HPDE6-E6E7 (cell line): ENCODE results near the gene C1orf21.
A peak's percentile ranks its signal among the peaks of the same experiment; 100 is the strongest.
"Not testable (repeated sequence)": the region's sequence is repeated elsewhere in the genome, so short reads cannot be mapped to it uniquely, and the experiment has no call there.

Experiments
- DNase-seq: peaks from one replicate; pipeline ENCODE4 v3.0.0; 2011; ENCODE audit warnings: missing footprints; ENCODE audit errors: extremely low spot score

Gene C1orf21, protein sequence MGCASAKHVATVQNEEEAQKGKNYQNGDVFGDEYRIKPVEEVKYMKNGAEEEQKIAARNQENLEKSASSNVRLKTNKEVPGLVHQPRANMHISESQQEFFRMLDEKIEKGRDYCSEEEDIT

DNA sequence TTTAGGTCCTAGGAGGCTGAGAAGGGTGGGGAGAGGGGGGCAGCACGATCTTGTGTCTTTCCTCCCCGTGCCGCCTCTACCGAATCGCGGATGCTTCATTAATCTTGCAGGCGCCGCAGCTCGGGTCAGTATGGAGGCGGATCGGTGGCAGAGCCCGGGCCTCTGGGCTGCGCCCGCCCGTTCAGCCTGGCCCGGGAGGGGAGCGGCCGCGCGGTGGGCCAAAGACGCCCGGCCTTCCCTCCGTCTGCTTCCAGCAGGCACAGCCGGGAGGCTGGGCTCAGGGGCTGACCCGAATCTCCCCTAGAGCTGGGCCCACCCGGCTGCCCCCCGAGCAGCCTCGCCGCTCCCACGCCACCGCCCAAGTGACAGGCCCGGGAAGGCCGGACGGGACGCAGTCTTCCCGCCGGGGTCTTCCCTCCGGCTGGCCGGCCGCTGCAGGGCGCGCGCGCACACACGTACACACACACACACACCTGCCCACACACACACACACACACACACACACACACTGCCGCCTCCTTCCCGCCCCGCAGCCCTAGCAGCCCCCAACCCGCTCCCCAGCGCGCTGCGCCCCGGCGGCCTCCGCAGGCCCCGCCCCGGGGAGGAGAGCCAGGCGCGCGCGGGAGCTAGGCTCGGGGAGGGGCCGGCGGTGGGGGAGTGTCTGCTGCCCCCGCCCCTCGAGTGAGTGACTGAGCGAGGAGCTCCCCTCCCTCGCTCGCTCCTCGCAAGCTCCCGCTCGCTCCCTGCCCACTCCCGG is at the start of gene C1orf21:
TSS of gene C1orf21 (plus strand) at position 718 of the 757 bp plus-strand sequence. CDS start 90,481 bp downstream, outside the sequence.
- DNase-seq, result peak; percentile 76

DNA sequence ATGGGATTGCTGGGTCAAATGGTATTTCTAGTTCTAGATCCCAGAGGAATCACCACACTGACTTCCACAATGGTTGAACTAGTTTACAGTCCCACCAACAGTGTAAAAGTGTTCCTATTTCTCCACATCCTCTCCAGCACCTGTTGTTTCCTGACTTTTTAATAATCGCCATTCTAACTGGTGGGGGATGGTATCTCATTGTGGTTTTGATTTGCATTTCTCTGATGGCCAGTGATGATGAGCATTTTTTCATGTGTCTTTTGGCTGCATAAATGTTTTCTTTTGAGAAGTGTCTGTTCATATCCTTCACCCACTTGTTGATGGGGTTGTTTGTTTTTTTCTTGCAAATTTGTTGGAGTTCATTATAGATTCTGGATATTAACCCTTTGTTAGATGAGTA is 49.0 kb upstream of the C1orf21 start:
- not testable (repeated sequence) for DNase-seq

DNA sequence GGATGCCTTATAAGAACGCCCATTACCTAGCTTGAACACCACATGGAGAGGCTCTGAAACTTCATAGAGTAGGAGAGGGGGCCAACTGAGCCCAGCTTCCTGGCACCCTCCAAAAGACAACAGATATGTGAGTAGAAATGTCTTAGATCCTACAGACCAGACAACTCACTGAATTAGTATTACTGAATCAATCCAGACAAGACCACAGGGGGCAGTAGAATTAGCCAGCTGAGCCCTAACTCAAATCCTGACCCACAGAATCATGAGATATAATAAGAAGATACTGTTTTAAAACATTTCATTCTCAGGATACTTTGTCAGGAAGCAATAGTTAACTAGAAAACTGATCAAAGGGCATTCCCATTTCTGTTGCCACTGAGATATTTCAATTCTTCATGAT is 45.8 kb upstream of the C1orf21 start:
- DNase-seq, result no peak

DNA sequence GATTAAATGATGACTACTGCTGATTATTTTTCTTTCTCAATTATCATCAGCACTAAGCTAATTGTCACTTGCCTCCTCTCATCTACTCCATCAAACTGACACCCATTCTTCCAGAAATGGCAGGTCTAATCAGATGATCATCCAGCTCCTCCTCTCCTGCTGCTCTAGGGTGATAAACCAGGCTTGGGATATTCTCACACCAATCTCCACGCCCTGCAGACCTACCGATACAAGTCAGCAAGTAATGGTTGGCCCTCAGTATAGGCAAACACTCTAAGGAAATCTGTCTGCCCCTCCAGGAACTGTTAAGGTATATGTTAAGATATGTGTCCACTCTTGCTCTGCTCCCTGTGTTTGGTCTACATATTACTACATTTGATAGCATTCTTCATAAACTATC is 36.3 kb upstream of the C1orf21 start:
- DNase-seq, result no peak

DNA sequence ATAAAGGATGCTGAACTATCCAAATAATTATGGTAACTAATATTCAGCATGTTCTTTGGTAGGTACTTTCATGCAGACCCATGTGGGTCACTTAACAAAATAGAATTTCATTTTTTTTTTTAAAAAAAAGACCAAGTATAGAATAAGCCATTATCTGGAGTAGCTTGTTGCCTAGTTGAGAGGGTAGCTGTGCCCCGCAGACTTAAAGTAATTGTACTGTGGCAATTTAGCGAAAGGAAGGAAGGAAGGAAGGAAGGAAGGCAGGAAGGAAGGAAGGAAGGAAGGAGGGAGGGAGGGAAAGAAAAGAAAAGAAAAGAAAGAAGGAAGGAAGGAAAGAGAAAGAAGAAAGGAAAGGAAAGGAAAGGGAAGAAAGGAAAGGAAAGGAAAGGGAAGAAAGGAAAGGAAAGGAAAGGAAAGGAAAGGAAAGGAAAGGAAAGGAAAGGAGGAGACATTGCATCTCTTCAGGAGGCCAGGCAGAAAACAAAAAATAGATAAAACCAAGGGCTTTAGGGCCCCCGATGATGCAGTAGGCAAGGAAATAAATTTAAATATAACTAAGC is 35.3 kb upstream of the C1orf21 start:
- DNase-seq, result no peak

DNA sequence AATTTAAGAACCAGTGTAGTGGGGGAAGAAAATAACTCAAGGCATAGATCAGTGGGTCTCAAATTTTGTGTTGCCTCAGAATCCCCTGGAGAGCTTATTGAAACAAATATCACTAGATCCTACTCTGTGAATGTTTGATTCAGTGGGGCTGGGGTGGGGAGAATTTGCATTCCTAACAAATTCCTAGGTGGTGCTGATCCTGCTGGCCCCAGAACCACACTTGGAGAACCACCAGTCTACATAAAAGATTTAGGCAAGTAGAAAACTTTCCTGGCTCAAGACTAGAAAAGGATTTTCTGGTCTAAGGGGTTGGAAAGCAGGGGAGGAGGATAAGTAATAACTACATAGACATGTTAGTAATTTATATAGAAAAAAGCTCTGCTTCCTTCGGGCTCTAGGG is 34.1 kb upstream of the C1orf21 start:
- no peak for DNase-seq

DNA sequence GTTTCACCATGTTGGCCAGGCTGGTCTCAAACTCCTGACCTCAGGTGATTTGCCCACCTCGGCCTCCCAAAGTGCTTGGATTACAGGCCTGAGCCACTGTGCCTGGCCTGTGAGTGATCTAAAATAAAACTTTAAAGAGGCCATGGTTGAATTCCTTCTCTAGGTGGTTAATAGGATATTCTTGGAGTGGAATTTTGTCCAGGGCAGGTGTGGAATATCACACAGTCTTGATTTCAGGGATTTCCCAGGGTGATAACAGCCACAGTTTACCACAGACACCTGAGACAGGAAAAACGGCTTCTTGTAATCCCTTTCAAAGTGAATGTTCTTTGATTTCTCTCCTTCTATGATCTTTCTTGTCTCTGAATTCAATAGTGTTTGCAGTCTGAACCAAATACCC is 32.1 kb upstream of the C1orf21 start:
- no peak for DNase-seq

DNA sequence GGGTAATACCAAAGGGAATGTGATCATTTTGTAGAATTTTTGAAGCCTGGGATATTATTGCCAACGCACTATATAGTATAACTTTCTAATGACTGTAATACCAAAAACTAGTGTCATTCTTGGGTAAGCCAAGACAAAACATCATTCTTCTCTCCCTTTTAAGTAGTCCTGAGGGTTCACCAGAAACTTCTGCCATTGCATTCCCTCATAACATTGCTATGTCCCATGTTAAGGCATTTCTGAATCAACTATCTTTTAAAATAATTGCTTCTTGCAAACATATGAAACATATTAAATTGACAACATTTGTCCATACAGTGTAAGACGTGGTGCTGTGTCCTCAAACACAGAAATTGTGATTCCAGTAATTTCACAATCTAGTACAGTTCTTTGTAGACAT is 29.9 kb upstream of the C1orf21 start:
- no peak for DNase-seq

DNA sequence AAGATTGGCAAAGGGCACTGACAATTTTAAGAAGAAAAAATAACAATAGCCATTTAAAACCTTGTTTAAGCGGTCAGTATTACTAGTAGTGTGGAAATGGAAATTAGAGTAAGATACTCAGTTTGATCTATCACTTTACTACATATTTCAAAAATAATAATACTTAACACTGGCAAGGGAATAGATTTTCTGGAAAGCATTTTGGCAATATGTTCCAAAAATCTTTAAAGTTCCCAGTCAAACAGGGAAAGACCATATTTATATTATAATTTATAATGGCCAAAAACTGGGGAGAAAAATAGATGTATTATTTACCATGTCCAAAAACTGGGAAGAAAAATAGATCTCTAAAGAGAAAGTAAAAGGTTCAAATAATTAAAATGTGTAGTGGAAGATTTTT is 28.6 kb upstream of the C1orf21 start:
- DNase-seq, result no peak

DNA sequence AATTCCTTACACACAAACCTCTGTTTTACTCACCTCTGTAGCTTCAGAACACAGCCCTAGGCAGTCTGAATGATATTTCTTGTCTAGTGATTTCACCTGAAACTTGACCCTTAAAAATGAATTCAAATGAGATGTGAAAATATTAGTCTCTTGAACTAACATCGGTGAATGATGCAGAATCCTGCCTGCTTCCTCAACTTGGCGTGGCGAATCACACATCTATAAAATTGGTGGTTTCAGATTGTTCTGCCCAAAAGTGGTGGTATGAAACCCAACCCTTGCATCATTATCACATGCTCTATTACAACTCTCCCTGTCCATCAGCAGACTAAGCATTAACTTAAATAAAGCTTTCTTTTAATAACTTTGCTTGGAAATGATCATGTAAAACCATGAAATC is 26.9 kb upstream of the C1orf21 start:
- no peak for DNase-seq

DNA sequence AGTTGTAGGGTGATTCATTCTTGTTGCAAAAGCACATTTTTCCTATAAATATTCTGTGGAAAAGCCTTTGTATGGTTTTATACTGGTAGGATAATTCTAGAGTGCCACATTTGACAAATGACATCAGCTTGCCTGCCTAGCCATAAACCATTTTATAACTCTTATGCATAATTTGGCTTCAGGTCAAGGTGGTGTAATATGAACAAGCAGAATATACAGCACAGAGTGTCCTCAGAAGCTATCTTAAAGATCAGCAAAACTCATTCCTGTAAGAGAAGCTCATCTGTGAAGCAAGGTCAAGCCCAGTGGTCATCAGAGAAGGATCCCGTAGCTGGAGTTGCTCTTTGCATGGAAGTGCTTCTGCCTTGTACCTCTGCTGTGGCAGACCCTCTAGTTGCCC is 24.0 kb upstream of the C1orf21 start:
- no peak for DNase-seq

DNA sequence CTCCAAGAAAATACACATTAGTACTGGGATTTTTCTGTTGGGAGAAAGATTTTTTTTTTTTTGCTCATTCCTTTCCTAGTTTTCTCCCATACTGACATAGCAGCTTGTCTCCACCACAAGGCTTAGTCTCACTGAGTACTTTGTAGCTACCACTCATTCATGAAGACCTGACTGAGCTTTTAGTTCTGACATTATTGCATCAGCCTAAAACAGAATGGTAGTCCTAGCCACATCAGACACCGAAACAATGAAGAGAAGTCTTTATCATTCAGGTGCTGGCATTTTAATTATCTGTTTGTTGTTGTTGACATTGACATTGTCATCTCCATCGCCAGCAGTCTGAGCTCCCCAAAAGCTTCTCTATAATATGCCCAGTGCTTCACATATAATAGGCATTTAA is 21.1 kb upstream of the C1orf21 start:
- DNase-seq, result no peak

DNA sequence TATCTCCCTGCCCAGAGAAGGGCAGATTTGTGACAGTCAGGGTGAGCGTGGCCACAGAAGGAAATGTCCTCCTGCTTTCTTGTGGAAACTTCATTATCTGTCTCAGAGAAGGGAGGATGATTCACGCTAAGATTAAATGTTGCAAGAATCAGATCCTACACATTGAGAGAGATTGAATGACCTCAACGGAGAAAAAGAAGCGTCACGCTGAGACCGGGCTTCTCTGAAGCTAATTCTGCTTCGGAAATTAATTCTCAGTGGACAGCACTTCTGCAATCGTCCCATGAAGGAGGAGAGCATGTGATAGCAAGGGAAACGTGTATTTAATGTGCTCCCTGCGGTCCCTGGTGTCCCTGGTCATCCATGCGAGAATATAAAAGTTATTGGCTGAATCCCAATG is 19.8 kb upstream of the C1orf21 start:
- DNase-seq, result no peak

DNA sequence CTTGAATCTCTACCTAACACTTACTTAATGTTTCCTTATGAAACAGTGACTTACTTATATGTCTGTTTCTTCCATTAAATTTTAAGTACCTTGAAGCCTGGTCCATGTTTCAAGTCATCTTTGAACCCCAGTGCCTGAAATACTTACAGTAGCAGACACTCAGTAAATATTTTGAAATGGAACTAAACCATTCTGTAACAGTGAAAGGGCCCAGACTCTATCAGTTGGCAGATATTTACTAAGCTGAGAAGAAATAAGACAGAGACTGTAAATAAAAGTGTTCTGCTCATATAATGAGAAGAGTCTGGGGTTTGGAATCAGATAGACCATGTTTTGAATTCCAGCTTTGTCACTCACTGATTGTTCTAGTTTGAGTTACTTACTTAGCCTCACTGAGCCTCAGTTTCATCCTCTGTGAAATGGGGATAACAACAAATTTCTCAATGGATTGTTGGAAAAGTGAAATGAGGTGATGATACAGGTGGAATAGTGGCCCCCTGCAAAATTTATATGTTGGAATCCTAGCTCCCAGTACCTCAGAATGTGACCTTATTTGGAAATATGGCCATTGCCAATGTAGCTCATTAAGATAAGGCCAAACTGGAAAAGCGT is 19.3 kb upstream of the C1orf21 start:
- no peak for DNase-seq

DNA sequence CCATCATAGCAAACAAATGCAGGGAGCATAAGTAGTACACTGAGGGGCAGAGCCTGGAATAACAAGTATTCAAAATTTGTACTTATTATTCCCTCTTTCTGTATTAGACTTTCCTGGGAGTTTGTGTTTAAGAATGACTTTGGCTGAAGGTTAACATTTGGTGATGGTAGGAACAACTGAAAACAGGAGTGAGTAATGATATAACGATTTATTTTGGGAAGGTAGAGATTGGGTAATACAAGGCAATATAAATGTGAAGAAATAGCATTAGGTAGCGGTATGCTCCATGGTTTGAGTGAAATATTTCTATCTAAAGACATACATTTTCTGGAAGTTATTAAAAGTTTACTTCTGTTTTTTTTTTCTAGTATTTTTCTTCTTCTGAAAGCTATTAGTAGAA is 18.5 kb upstream of the C1orf21 start:
- no peak for DNase-seq

DNA sequence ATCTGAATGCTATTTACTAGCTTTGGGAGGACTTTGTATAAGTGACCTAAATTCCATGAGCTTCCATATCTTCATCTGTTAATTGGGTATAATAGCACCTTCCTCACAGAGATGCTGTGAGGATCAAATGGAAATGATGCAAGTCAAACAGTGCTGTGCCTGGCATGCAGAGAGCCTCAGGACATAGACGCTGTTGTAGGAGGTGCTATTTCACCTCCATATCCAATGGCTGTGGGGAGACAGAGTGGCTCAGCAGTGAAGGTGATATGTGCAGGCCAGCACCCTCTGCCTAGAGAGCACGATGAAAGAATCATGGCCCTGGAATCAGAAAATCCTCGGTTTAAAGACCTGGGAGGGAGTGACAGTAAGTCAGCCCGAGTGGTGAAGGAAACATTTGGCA is 16.0 kb upstream of the C1orf21 start:
- DNase-seq, result no peak

DNA sequence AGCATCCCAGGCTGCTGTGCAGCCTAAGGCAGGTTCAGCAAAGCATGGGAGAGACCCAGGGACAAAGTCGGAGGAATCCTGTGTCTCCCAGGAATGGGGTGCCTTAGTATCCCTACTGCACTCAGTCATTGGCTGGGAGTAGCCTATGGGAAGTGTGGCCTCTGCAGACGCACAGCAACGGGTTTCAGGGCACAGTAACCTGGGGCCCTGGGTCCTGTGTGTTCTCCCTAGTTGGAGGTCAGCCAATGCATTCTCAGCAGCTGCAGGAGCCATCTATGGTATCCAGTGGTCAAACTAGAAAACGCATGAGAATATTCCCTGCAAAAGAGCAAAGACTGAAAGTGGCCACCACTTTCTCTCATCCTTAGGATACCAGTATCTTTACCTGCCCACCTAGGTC is 13.7 kb upstream of the C1orf21 start:
- DNase-seq, result no peak

DNA sequence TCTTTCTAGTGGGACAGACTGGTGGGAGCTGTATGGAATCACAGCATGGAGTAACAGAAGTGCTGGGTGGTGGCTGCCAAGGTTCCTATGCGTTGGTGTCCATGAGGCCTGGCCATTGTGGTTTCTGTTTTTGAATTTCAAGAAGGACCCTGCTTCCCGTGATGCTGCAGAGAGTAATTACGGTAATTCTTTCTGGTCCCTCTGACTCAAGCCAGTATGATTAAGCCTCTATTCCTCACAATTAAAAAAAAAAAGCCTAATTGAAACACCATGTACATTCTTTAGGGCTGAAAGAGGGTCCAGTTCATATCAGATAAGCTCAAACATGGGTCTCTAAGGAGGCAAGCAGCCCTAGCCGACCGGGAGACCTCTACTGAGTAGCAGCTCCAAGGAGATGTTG is 10.5 kb upstream of the C1orf21 start:
- no peak for DNase-seq

DNA sequence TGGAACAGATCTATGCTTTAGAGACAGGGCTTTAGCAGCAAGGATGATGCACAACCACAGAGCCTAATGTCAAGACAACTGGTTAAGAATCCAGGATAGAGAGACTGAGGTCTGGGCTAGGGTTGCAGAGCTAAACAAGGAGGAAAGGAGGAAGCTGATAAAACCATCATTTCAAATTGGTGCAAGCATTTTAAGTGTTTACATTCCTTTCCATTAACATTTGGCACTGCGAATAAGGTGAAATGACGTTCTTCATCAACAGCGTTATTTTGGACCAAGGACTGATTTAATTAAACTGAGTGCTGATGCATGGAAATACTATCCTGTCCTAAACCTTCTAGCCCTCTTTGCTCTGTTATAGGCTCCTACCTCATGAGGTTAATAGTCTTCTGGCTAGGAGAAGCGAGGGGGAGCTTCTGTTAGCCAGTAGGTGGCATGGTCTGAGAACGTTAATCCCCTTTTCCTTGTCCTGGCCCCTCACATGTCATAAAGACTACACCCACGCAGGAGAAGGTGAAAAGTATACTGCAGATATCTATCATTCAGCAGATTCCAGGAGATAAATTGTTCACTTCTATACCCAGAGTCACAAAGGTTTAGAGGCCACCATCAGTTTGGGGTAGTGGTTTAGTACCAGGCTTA is 7.6 kb upstream of the C1orf21 start:
- no peak for DNase-seq

DNA sequence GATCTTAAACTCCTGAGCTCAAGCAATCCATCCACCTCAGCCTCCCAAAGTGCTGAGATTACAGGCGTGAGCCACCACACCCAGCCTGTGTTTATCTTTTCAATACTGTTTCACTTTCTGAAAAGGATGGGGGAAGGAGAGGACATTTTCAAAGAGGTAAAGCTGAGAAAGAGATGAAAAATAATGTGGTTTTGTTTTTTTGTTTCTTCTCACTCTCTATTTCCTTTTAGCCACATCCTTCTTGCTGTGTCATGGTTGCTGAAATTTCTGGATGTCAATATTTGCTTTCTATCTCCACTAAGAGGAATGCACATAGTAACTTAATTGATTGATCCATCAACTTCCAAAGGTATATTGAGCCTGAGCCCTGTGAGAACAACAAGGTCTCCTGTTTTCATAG is 6.4 kb upstream of the C1orf21 start:
- DNase-seq, result no peak

DNA sequence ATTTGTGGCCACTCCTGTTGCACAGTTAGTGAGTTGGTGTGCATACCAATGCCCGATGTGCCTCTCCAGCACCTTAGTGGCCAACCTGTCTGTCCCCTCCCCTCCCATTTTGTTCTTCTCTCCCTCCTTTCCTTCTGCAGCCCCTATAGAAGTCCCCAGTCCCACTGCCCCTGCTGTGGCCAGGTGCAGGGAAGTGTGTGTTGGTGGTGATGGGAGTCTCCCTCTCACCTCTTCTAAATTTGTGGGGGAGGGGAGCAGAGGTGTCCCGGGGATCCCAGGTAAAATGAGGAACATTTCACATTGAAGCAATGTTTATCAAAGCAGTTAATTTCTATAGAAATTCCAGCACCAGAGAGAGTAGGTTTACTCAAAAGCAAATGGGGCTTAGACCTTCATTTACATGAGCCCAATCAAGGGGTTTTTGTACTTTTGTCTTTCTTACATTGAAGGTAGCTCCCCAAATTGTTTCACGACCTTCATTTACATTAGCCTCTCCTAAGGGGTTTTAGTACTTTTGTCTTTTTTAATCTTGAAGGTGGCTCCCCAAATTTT is 3.0 kb upstream of the C1orf21 start:
- no peak for DNase-seq

DNA sequence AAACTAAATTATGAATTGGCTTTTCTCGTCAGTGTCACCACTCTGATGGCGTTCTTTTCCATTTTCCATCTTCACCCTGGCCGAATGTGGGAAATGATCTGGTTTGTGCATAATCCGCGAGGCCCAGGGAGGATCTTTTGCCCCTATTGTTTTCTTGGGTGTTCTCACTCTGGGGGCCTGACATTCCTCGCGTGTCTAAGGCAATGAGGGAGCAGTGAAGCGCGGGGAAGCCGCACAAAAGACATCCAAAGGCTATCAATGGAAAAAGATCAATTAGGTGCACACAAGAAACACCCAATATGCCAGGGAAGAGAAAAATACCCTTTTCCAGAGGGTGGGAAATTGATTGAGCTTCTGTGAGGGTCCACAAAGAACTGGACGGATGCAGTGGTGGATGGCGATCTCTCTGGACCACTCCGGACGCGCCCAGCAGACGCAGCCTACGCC is 941 bp upstream of the C1orf21 start:
- DNase-seq, result no peak
